Upper lobe of right lung (tissue), 1 donor: ENCODE results near the gene ZNRF3. TPM values are rescaled to one million over a fixed set of nuclear protein-coding genes. Genes with fewer than 3 reads are reported as not detected.

Experiments used
- ATAC-seq: fragments of 200-7000 bp; cut with Tn5 transposase; one replicate; pipeline ENCODE4 v1.9.1; 2020; ENCODE audit warnings: mild to moderate bottlenecking, moderate library complexity
- DNase-seq: peaks from one replicate; pipeline ENCODE4 v3.0.0-alpha.2; 2020
- H3K27ac ChIP-seq: fragments of 200-600 bp; one replicate; pipeline ENCODE4 v1.8.0; 2022
- H3K27me3 ChIP-seq: fragments of 200-600 bp; one replicate; pipeline ENCODE4 v1.8.0; 2022; ENCODE audit warnings: mild to moderate bottlenecking
- H3K36me3 ChIP-seq: fragments of 200-600 bp; one replicate; pipeline ENCODE4 v1.8.0; 2022
- H3K4me1 ChIP-seq: fragments of 200-600 bp; one replicate; pipeline ENCODE4 v1.8.0; 2022
- H3K4me3 ChIP-seq: fragments of 200-600 bp; one replicate; pipeline ENCODE4 v1.8.0; 2022; ENCODE audit warnings: mild to moderate bottlenecking
- H3K9me3 ChIP-seq: fragments of 200-600 bp; one replicate; pipeline ENCODE4 v1.8.0; 2022
- intact Hi-C: fragments of 100-400 bp; cut with DNase I; formaldehyde crosslinking; loops from one replicate; pipeline ENCODE4 v1.11.0; 2022
- total RNA-seq: library from RNA; stranded (reverse); fragmentation: NEBNext Ultra II Directional; extraction: Animal tissue kit (Norgen Biotek cat#: 25700); gene quantifications from one replicate; pipeline ENCODE4 v1.2.1, GENCODE V29; 2021
- TF ChIP-seq, protein P1 (sequence below): fragments of 200-600 bp; IDR thresholded peaks from one replicate; pipeline ENCODE4 v1.8.0; 2022; ENCODE audit warnings: antibody characterized with exemption
- donor health status: DM: no; HTN: yes; CAD: no; lungs with severe emphysema.

ZNRF3 gene
- total RNA-seq, 1 donor from 2014 or later: 15.8 TPM

DNA sequence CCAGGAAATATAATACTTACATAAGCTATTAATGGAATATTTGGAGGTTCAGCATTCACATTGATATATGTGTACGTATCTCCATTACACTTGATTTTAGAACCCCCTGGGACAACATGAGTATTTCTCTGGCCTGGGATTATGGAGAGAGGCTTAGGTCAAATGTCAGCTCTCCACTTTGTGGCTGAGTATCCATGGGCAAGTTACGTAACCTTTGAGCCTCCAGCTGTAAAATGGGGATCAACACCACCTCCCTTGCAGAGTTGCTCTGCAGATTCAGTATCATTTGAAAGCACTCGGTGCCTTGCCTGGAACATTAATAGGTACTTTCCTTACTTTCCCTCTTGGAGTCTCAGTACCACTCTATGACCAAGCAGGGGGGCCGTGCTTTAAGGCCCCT is 145.1 kb downstream of the ZNRF3 start:
- TF ChIP-seq, protein P1, sequence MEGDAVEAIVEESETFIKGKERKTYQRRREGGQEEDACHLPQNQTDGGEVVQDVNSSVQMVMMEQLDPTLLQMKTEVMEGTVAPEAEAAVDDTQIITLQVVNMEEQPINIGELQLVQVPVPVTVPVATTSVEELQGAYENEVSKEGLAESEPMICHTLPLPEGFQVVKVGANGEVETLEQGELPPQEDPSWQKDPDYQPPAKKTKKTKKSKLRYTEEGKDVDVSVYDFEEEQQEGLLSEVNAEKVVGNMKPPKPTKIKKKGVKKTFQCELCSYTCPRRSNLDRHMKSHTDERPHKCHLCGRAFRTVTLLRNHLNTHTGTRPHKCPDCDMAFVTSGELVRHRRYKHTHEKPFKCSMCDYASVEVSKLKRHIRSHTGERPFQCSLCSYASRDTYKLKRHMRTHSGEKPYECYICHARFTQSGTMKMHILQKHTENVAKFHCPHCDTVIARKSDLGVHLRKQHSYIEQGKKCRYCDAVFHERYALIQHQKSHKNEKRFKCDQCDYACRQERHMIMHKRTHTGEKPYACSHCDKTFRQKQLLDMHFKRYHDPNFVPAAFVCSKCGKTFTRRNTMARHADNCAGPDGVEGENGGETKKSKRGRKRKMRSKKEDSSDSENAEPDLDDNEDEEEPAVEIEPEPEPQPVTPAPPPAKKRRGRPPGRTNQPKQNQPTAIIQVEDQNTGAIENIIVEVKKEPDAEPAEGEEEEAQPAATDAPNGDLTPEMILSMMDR: no peak
- H3K27ac ChIP-seq: no peak overlapping the region
- ATAC-seq (no peak), DNase-seq (no peak)
- H3K36me3 ChIP-seq: no peaks in the 10 kb centered on the region
- H3K4me1 ChIP-seq: peaks cover 41% of the 10 kb centered on the region
- H3K4me3 ChIP-seq: no peak overlapping the region
- intact Hi-C loops: no loop called here
- H3K27me3 ChIP-seq: no peaks in the 10 kb centered on the region
- H3K9me3 ChIP-seq: no peaks in the 10 kb centered on the region

DNA sequence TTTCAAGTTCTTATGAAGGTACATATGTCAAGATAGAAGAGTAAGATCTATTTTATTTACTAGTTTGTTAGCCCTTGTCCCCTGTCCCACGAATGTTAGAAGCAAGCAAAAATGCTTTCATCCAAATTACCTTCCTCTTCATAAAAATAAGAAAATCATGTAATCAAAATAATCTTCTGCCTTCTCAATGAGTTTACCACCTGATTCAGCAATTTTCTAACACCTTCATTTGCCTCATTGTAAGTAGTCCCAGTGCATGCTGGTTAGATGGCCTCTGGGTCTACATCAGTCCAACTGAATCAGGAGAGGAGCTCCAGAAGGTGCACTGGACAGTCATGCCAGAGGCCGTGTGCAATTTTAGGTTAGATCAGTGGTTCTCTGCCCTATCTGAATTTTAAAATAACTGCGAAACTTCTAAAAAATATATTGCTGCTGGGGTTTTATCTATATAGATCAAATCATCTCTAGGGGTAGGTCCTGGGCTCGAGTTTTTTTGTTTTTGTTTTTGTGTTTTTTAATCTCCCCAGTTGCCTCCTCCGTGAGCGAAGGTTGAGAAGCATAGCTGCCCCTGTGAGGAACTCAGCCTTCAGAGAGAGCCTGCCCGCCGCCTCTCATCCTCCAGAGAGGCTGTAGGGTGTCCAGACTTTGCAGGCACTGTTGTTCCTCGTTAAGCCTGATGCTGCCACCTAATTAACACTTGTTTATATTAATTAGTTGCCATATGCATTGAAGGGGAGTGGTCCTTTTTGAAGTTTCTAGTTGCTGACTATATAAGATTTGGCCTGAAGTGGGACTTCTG is 146.0 kb downstream of the ZNRF3 start:
- TF ChIP-seq, protein P1: no peak
- H3K9me3 ChIP-seq: no peaks in the 10 kb centered on the region
- no peak for DNase-seq
- no peaks in the 10 kb centered on the region for H3K27me3 ChIP-seq
- no peak overlapping the region for H3K27ac ChIP-seq
- H3K4me3 ChIP-seq: peak overlapping the region; percentile 41
- H3K4me1 ChIP-seq: peaks cover 39% of the 10 kb centered on the region
- no peak for ATAC-seq
- intact Hi-C loops: no loop called here
- no peaks in the 10 kb centered on the region for H3K36me3 ChIP-seq

DNA sequence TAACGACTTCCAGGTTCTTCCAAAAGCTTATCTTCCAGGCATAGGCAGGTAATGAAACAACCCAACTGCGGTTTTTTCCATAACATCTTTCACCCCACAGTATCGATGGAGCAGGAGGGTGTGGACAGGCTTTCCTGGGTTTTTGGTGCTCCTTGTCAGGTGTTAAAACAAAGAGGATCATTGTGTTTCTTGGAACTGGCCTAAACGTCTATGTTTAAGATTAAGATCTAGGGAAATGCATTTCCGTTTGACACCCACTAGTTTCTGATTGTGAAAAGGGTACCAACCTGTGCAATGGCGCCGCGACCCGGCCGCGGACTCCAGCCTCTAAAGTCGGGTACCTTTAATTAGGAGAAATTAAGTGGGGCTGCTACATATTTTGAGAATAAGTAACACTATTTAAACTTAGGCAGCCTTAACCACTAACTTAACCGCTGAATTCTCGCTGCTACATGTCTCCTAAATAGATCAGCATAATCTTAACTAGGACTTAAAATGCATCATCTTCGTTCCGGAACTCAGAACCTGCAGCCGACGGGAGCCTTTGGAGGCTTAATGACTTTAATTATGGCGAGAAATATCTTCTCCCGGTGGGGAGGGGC is 146.7 kb downstream of the ZNRF3 start:
- ATAC-seq: no peak
- intact Hi-C loops: no loop called here
- DNase-seq: no peak
- Histone ChIP-seq H3K36me3 (no peaks in the 10 kb centered on the region), H3K27ac (peak overlapping the region; percentile 85), H3K27me3 (no peaks in the 10 kb centered on the region), H3K4me3 (peak overlapping the region; percentile 41), H3K9me3 (no peaks in the 10 kb centered on the region), H3K4me1 (peaks cover 35% of the 10 kb centered on the region)
- TF ChIP-seq, protein P1: no peak

DNA sequence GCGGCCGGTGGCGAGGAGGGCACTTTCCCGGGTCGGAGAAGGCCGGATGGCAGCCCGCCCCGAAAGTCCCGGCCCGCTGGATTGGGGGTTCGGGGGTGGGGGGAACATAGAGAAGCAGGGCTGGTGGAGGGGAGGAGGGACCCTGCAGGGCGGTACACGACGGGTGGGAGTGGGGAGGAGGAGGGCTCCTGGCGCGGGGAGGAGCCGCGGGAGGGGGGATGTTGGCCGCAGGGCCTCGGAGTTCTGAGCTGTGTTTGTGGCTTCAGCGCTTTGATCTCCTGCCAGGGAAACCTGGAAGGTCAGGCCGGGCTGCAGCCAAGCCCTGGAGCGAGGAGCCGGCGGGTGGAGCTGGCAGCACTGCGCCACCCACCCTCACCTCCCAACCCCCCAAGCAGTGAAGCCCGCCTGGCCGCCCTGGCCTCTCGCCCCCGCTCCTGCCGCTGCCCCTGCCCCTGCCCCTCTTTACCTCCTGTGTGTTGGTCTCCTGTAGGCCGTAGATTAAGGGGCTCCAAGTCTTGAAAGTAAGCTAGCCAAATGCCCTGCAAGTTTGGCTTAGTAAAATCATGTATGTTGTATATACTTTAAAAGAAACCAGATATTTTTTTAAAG is 147.3 kb downstream of the ZNRF3 start:
- Histone ChIP-seq H3K27me3 (no peaks in the 10 kb centered on the region), H3K27ac (peak overlapping the region; percentile 85), H3K9me3 (no peaks in the 10 kb centered on the region), H3K4me3 (peak overlapping the region; percentile 41), H3K4me1 (peaks cover 35% of the 10 kb centered on the region), H3K36me3 (no peaks in the 10 kb centered on the region)
- intact Hi-C loops: no loop called here
- TF ChIP-seq, protein P1: no peak
- ATAC-seq (peak; percentile 86), DNase-seq (peak; percentile 89)

DNA sequence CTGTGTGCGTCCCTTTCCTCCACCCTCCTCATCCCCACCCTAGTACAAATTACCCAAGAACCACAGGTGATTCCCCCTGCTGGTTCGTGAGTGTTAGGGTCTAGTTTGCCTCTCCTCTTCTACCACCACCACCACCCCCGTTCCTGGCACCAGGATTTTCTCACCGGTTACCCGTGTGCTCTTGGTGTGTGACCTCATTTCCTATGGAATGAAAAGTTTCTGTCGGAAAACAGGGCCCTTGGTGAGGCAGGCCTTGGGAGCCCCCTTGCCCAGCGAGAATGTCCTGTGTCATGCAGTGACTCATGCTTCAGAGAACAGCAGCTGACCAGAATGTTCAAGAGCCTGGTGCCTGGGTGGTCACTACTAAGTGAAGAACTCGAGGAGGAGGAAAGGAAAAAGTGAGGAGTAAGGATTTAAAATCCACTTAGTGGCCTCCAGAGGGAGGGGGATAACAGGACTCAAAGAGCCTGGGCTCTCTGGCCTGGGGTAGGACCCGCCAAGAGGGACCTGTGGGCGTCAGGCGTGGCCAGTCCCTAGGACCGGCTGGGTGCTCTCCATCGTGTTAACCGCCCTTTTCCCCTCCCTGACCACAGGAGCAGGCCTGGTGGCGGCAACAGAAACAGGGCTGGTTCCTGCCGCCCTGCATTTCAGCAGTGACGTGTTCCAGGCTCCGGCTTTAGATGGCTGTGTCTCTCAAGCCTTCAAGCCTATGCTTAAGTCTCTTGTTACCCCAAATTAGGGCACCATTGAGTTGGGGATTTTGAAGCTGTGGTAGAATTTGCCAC is 148.0 kb downstream of the ZNRF3 start:
- DNase-seq: peak; percentile 71
- Histone ChIP-seq H3K9me3 (no peaks in the 10 kb centered on the region), H3K4me1 (peaks cover 35% of the 10 kb centered on the region), H3K36me3 (no peaks in the 10 kb centered on the region), H3K27me3 (no peaks in the 10 kb centered on the region), H3K27ac (peak overlapping the region; percentile 85), H3K4me3 (peak overlapping the region; percentile 41)
- ATAC-seq: peak; percentile 72
- TF ChIP-seq, protein P1: no peak
- intact Hi-C loops: no loop called here
